ENCODE results near the gene FHOD1. TPM values are rescaled to one million over a fixed set of nuclear protein-coding genes. Genes with fewer than 3 reads are reported as not detected.

FHOD1 gene
- polyA plus RNA-seq, 3 donors = 5.1 to 152 (median 5.5) TPM

GRCh38 chr16:67286441-67287235, 39.4 kb upstream of the FHOD1 start:
- no peaks in the 10 kb centered on the region for H3K27me3 ChIP-seq (ENCODE audit: control insufficient read depth in 2 of 2, insufficient read depth in 2 of 2, low read length in 2 of 2)
- H3K4me3 Mint-ChIP-seq = no peak overlapping the region
- 96% methylated on average over 26 of the region's 28 CpGs for WGBS (ENCODE audit: insufficient coverage)
- no peaks in the 10 kb centered on the region for H4K20me1 ChIP-seq (ENCODE audit: insufficient read depth, low read length)
- no peak for DNase-seq
- no peaks in the 10 kb centered on the region for H3K4me1 ChIP-seq (ENCODE audit: control insufficient read depth in 1 of 2, insufficient read depth in 2 of 2, low read length in 2 of 2)
- no peak for TF ChIP-seq CTCF (IDR thresholded peaks at IDR 0.05)
- no peak overlapping the region for H3K9ac ChIP-seq (ENCODE audit: insufficient read depth, low read length, poor library complexity, severe bottlenecking)
- H3K27me3 Mint-ChIP-seq (ENCODE audit: low read depth in 3 of 3) = peaks cover 0 to 7% (median 2%) of the 10 kb centered on the region in 3 donors
- H3K36me3 ChIP-seq (replicated peaks in 1 of 2; ENCODE audit: control insufficient read depth in 1 of 2, insufficient read depth in 2 of 2, low read length in 2 of 2) = no peaks in the 10 kb centered on the region
- H3K27ac Mint-ChIP-seq = no peak overlapping the region
- no peaks in the 10 kb centered on the region for H3K79me2 ChIP-seq (ENCODE audit: insufficient read depth, low read length)
- no peak overlapping the region for H3K4me2 ChIP-seq (replicated peaks; ENCODE audit: extremely low read depth, low read length, poor library complexity, severe bottlenecking)
- H3K4me3 ChIP-seq (replicated peaks in 1 of 3; ENCODE audit: low read depth in 2 of 3, low read length in 3 of 3) = no peak overlapping the region
- no peaks in the 10 kb centered on the region for H3K9me3 ChIP-seq (replicated peaks in 1 of 2; ENCODE audit: control insufficient read depth in 1 of 2, insufficient read depth in 1 of 2, low read length in 2 of 2)
- no peak overlapping the region for H2AFZ ChIP-seq (ENCODE audit: insufficient read depth, low read depth, low read length, poor library complexity, severe bottlenecking)
- H3K27ac ChIP-seq (ENCODE audit: low read depth in 1 of 2, low read length in 2 of 2) = no peak overlapping the region
- intact Hi-C loops (cut with micrococcal nuclease) = no loop called here
- H3K4me1 Mint-ChIP-seq = no peaks in the 10 kb centered on the region
- no peaks in the 10 kb centered on the region for H3K36me3 Mint-ChIP-seq
- H3K9me3 Mint-ChIP-seq = no peaks in the 10 kb centered on the region

GRCh38 chr16:67284699-67285646, 37.7 kb upstream of the FHOD1 start:
- Mint-ChIP-seq H3K27ac (no peak overlapping the region), H3K36me3 (no peaks in the 10 kb centered on the region), H3K27me3 (ENCODE audit: low read depth in 3 of 3) (peaks cover 0 to 4% (median 2%) of the 10 kb centered on the region in 3 donors), H3K9me3 (no peaks in the 10 kb centered on the region), H3K4me3 (no peak overlapping the region), H3K4me1 (no peaks in the 10 kb centered on the region)
- Histone ChIP-seq H3K27ac (ENCODE audit: low read depth in 1 of 2, low read length in 2 of 2) (no peak overlapping the region), H3K9ac (ENCODE audit: insufficient read depth, low read length, poor library complexity, severe bottlenecking) (no peak overlapping the region), H2AFZ (ENCODE audit: insufficient read depth, low read depth, low read length, poor library complexity, severe bottlenecking) (no peak overlapping the region), H3K27me3 (ENCODE audit: control insufficient read depth in 2 of 2, insufficient read depth in 2 of 2, low read length in 2 of 2) (no peaks in the 10 kb centered on the region), H3K4me2 (replicated peaks; ENCODE audit: extremely low read depth, low read length, poor library complexity, severe bottlenecking) (no peak overlapping the region), H3K36me3 (replicated peaks in 1 of 2; ENCODE audit: control insufficient read depth in 1 of 2, insufficient read depth in 2 of 2, low read length in 2 of 2) (no peaks in the 10 kb centered on the region), H3K79me2 (ENCODE audit: insufficient read depth, low read length) (no peaks in the 10 kb centered on the region), H3K4me3 (replicated peaks in 1 of 3; ENCODE audit: low read depth in 2 of 3, low read length in 3 of 3) (no peak overlapping the region), H3K9me3 (replicated peaks in 1 of 2; ENCODE audit: control insufficient read depth in 1 of 2, insufficient read depth in 1 of 2, low read length in 2 of 2) (no peaks in the 10 kb centered on the region), H4K20me1 (ENCODE audit: insufficient read depth, low read length) (no peaks in the 10 kb centered on the region), H3K4me1 (ENCODE audit: control insufficient read depth in 1 of 2, insufficient read depth in 2 of 2, low read length in 2 of 2) (no peaks in the 10 kb centered on the region)
- 94% methylated on average over 32 of the region's 34 CpGs for WGBS (ENCODE audit: insufficient coverage)
- TF ChIP-seq CTCF (IDR thresholded peaks at IDR 0.05) = no peak
- intact Hi-C loops (cut with micrococcal nuclease) = loop anchor here in 1 of 2 donors (5.0 kb wide), 1 partner anchor 112 kb away; no protein-coding TSS in a partner anchor
- no peak for DNase-seq

Measured in CD14-positive monocyte (primary cell).